Right hindlimb (tissue), 1 donor: Measurements from ENCODE around the gene PIK3CA.
"Not testable (repeated sequence)": the region's sequence is repeated elsewhere in the genome, so short reads cannot be mapped to it uniquely, and the experiment has no call there.

Experiments used
- DNase-seq: peaks from one replicate; pipeline ENCODE4 v3.0.0-alpha.2; 2018

The PIK3CA gene

GRCh38 chr3:179200790-179201189 is 52.6 kb downstream of the PIK3CA start:
- no peak for DNase-seq

GRCh38 chr3:179215550-179215949 is 67.4 kb downstream of the PIK3CA start:
- not testable (repeated sequence) for DNase-seq

- DNase-seq, result not testable (repeated sequence)
Observed at GRCh38 chr3:179218213-179218612, 70.1 kb downstream of the PIK3CA start.

- DNase-seq, result no peak
Observed at GRCh38 chr3:179223548-179223947, 75.4 kb downstream of the PIK3CA start.

GRCh38 chr3:179224584-179224983 is 76.4 kb downstream of the PIK3CA start:
- no peak for DNase-seq

GRCh38 chr3:179227349-179227748 is 79.2 kb downstream of the PIK3CA start:
- no peak for DNase-seq

GRCh38 chr3:179229177-179229576 is 81.0 kb downstream of the PIK3CA start:
- no peak for DNase-seq

GRCh38 chr3:179233043-179233442 is 84.9 kb downstream of the PIK3CA start:
- DNase-seq, result no peak

GRCh38 chr3:179234199-179234598 is 86.0 kb downstream of the PIK3CA start:
- DNase-seq, result no peak

- no peak for DNase-seq
Observed at GRCh38 chr3:179236669-179237301, 88.6 kb downstream of the PIK3CA start.

- not testable (repeated sequence) for DNase-seq
Observed at GRCh38 chr3:179240299-179240698, 92.1 kb downstream of the PIK3CA start.

- not testable (repeated sequence) for DNase-seq
Observed at GRCh38 chr3:179242859-179243258, 94.7 kb downstream of the PIK3CA start.

GRCh38 chr3:179244878-179245277 is 96.7 kb downstream of the PIK3CA start:
- DNase-seq, result no peak

- no peak for DNase-seq
Observed at GRCh38 chr3:179247289-179248015, 99.3 kb downstream of the PIK3CA start.

- DNase-seq, result no peak
Observed at GRCh38 chr3:179250803-179251476, 102.8 kb downstream of the PIK3CA start, which contains the start of gene KCNMB3. Gene KCNMB3, minus strand, starts transcription at chr3:179251114. Its CDS starts 124 bp downstream, at chr3:179250990.

GRCh38 chr3:179256813-179257212 is 108.7 kb downstream of the PIK3CA start:
- no peak for DNase-seq

- not testable (repeated sequence) for DNase-seq
Observed at GRCh38 chr3:179257742-179258141, 109.6 kb downstream of the PIK3CA start.

- no peak for DNase-seq
Observed at GRCh38 chr3:179258820-179259219, 110.7 kb downstream of the PIK3CA start.

GRCh38 chr3:179259959-179260756 is 112.0 kb downstream of the PIK3CA start:
- not testable (repeated sequence) for DNase-seq

GRCh38 chr3:179260949-179261765 is 113.0 kb downstream of the PIK3CA start:
- peak; percentile 80 for DNase-seq

- no peak for DNase-seq
Observed at GRCh38 chr3:179263134-179263533, 115.0 kb downstream of the PIK3CA start.

GRCh38 chr3:179264449-179264848 is 116.3 kb downstream of the PIK3CA start:
- no peak for DNase-seq
